Posterior cingulate gyrus (tissue), 11 donors: ENCODE results near the gene EXOC3L4.
"Not testable (repeated sequence)": the region's sequence is repeated elsewhere in the genome, so short reads cannot be mapped to it uniquely, and the experiment has no call there.

Experiments used
- DNase-seq, 10 donors: peaks; one replicate each; pipeline versions ENCODE4 v3.0.0 to v3.0.0-alpha.2; 2020 to 2021; ENCODE audit warnings: mixed read lengths in 3 of 10
- intact Hi-C: fragments of 100-400 bp; cut with DNase I; formaldehyde crosslinking; loops from one replicate; pipeline ENCODE4 v1.15.1; 2023

The EXOC3L4 gene

DNA sequence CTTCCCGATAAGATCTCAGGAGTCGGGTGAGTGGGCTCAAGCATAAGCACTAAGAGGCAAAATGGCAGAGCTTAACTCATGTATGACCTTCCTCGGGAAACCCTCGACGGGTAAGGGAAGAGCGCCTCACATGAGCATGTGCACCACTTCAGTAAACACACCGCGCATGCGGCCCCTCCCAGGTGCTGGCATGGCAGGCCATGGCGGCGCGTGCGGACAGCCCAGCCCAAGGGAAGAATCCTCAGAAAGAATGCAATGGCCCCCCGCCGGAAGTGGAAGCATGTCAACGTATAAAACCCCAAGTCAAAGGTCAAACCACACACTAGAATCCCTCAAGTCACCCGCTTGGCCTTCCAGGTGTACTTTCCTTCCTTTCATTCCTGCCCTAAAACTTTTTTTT lies 22.1 kb downstream of the EXOC3L4 start:
- no peak for DNase-seq
- intact Hi-C loops: no loop called here

GRCh38 chr14:103117499-103117898 lies 23.0 kb downstream of the EXOC3L4 start:
- intact Hi-C loops: not testable (repeated sequence)

GRCh38 chr14:103118018-103118662 lies 23.6 kb downstream of the EXOC3L4 start:
- intact Hi-C loops: no loop called here
- DNase-seq: peak in 3 of 10 donors; percentile 39 to 54 (median 42)

More at GRCh38 chr14:103117499-103117898, 23.0 kb downstream of the EXOC3L4 start:
- peak in 1 of 10 donors; percentile 61 for DNase-seq

DNA sequence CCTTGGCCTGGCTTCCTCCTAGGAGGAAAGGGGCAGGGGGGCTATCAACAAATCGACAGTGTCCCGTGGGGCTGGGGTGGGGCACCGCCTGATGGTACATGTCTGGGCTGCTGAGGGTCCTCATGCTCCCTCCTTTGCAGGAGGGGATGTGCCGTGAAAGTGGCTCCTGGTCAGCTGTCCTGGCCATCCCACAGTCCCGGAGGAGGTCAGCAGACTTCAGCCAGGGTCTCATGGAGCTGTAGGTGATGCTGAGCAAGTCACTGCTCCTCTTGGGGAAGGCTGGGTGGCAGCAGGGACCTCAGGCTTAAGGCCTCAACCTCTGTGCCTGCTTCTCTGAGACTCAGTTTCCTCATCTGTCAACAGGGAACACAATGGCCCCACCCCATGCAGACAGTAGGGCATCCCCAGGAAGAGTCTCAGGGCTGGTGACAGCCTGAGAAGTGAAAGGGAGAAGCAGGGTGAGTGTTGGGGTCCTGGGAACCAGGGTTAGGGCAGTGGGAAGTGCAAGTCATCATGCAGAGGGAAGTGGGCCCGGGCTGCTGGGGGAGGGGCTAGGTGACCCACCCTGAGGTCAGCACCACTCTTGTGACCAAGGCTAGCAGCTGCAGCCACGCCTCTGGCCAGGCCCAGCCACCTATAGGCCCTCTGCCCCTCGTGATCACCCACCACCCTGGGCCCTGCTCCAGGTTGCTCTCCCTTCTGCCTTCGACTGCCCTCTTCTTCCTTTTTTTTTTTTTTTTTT lies 24.3 kb downstream of the EXOC3L4 start:
- DNase-seq: peak in 4 of 10 donors; percentile 39 to 93 (median 59)
- intact Hi-C loops: no loop called here

- intact Hi-C loops: not testable (repeated sequence)
- peak in 2 of 10 donors; percentile 32 to 59 for DNase-seq
These were observed 25.0 kb downstream of the EXOC3L4 start for GRCh38 chr14:103119527-103119926.

GRCh38 chr14:103121121-103121845 lies 26.8 kb downstream of the EXOC3L4 start:
- DNase-seq: peak in 2 of 10 donors; percentile 60 to 73
- intact Hi-C loops: no loop called here

GRCh38 chr14:103121846-103122584 lies 27.5 kb downstream of the EXOC3L4 start:
- peak in 1 of 10 donors; percentile 77 for DNase-seq
- intact Hi-C loops: no loop called here

- DNase-seq: peak in 1 of 10 donors; percentile 32
- intact Hi-C loops: no loop called here
These were observed 28.0 kb downstream of the EXOC3L4 start for GRCh38 chr14:103122585-103122946.

- intact Hi-C loops: no loop called here
- peak in 2 of 10 donors; percentile 62 to 69 for DNase-seq
These were observed 28.6 kb downstream of the EXOC3L4 start, which contains the start of gene TNFAIP2 for GRCh38 chr14:103122947-103123633. Gene TNFAIP2 (plus strand): TSS chr14:103123461. CDS start chr14:103126458, 2,997 bp downstream.

DNA sequence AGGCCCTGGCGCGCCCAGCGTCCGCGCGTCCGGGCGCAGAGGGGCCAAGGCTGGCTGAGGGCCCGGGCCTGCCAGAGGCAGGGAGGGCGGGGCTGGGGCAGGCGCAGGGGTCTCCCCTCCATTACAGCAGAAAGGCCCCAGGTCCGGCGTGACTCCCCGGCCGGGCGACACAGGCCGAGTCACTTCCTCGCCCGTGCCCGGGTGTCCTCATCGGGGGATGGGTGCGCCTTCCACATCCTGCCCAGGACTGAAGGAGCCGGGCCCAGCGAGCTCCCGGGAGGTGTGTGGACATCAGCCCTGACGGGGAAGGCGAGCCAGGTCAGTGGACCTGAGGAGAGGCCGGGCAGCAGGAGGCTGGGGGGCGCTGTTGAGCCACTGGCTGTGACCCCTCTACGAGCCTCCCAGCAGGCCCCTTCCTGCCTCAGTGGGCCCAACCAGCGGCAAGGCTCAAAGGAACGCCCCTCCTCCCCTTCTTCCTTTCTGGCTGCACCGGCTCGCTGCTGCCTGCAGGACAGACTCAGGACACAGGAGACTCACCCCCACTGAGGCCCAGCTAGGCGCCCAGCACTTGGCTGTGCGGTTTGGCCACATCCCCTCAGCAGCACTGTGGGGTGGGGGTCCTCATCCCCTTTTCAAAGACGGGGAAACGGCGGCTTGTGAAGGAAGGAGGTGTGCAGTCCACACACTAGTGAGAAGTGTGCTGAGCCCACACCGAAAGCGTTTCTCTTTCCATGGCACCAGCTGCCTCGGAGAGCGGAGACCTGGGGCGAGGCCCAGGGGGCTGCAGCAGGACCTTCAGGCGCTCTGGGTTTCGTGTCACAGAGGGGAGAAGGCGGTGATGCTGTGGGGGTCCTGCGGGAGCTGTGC lies 29.3 kb downstream of the EXOC3L4 start:
- DNase-seq: peak in 2 of 10 donors; percentile 72 to 81
- intact Hi-C loops: no loop called here

GRCh38 chr14:103124501-103125001 lies 30.0 kb downstream of the EXOC3L4 start:
- DNase-seq: peak in 2 of 10 donors; percentile 53 to 74

DNA sequence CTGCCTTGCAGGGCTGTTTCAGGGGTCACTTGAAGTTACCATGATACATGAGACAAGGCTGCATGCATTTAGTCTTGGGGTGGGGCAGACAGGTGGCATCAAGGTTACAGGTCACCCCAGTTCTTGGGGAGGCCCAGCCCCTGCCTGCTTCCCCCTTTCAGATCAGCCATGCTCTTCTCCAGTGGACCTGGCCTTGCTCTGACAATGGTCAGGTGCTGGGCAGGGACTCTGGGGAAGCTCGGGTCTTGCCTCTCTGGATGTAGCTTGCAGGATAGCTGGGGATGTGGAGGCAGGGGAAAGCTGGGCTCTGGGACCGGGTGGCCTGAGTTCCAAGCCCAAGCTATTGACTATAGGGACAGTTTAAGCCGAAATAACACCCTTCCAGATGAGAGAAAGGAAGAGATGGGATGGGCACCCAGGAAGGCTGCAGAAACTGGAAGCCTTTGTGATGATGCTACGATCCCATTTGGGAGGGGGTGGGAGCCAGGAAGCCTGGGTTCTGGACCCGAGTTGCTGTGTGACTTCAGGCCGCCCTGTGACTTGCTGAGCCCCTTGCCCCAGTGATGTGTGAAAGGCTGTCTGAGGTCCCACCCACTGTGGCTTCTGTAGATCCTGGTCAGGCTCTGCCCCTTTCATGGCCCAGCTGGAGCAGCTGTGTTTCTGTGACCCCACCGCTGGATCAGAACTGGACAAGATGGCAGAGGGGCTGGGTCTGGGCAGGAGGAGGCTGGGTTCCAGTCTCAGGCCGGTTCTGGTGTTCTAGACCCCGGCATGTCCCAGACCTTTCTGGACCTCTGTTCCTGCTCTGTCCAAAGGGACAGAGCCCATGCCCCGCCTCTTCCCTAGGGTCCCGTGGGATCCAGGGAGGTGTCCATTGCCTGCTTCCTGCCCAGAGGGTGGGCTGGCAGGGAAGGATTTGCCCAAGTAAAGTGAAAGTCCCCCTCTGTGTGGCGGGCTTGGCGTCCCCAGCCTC lies 30.9 kb downstream of the EXOC3L4 start:
- intact Hi-C loops: no loop called here
- DNase-seq: peak in 1 of 10 donors; percentile 57

More at GRCh38 chr14:103124501-103125001, 30.0 kb downstream of the EXOC3L4 start:
- intact Hi-C loops: no loop called here

- intact Hi-C loops: no loop called here
These were observed 31.8 kb downstream of the EXOC3L4 start for GRCh38 chr14:103126088-103126872.

DNA sequence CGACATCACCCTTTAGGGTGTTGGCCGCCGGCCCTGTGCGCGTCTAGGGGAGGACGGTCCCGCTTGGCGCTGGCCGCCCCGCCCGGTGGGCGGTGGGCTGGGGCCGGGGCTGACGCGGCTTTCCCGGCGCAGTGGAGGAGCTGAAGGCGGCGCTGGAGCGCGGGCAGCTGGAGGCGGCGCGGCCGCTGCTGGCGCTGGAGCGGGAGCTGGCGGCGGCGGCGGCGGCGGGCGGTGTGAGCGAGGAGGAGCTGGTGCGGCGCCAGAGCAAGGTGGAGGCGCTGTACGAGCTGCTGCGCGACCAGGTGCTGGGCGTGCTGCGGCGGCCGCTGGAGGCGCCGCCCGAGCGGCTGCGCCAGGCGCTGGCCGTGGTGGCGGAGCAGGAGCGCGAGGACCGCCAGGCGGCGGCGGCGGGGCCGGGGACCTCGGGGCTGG lies 32.4 kb downstream of the EXOC3L4 start:
- peak in 6 of 10 donors; percentile 39 to 92 (median 61) for DNase-seq
- intact Hi-C loops: no loop called here

More at GRCh38 chr14:103126088-103126872, 31.8 kb downstream of the EXOC3L4 start:
- peak in 2 of 10 donors; percentile 52 to 70 for DNase-seq

DNA sequence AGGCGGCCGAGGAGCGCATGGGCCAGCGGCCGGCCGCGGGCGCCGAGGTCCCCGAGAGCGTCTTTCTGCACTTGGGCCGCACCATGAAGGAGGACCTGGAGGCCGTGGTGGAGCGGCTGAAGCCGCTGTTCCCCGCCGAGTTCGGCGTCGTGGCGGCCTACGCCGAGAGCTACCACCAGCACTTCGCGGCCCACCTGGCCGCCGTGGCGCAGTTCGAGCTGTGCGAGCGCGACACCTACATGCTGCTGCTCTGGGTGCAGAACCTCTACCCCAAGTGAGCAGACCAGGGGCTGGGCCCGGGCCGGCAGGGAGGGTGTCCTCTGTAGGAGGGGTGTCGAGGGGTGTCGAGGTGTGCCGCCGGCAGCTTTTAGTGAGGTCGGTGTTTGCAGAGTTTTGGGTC lies 32.8 kb downstream of the EXOC3L4 start:
- intact Hi-C loops: no loop called here
- peak in 1 of 10 donors; percentile 81 for DNase-seq

- peak in 1 of 10 donors; percentile 68 for DNase-seq
- intact Hi-C loops: no loop called here
These were observed 33.5 kb downstream of the EXOC3L4 start for GRCh38 chr14:103127861-103128598.
